ENCODE measurements around the gene CD8A.

The CD8A gene

DNA sequence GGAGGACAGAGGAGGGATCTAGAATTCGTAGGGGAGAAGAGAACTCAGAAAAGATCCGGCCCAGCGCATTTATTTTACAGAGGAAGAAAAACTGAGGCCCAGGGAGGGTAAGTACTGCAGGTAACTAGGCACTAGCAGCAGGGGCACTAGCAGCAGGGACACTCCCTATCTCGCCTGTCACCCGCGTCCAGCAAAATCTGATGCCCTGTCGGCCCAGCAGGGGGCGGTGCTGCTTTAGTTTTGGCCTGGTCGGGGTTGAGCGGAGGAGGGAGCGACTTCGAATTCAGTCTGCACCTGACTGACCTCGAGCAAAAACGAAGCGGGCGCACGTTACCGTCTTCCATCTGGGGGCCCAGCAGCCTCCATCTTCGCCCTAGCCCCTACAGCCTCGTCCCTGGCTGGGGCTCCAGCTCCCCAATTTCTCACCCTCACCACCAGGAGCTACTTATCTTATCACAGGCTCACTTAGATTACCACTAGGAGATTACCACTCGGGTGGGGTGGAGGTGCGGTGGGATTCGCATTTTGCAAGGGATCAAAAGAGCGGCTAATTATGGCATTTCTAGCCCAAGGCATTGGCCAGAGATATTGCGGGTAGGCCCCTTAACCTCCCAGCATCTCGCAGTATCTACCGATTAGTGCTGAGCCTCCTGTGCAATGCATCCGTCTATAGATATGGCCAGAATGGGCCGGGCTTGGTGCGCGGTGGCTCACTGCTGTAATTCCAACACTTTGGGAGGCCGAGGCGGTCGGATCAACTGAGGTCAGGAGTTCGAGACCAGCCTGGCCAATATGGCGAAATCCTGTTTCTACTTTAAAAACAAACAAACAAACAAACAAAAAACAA lies 17.8 kb upstream of the CD8A start:
- DNase-seq (ENCODE audit: low read depth), result peak; percentile 92

DNA sequence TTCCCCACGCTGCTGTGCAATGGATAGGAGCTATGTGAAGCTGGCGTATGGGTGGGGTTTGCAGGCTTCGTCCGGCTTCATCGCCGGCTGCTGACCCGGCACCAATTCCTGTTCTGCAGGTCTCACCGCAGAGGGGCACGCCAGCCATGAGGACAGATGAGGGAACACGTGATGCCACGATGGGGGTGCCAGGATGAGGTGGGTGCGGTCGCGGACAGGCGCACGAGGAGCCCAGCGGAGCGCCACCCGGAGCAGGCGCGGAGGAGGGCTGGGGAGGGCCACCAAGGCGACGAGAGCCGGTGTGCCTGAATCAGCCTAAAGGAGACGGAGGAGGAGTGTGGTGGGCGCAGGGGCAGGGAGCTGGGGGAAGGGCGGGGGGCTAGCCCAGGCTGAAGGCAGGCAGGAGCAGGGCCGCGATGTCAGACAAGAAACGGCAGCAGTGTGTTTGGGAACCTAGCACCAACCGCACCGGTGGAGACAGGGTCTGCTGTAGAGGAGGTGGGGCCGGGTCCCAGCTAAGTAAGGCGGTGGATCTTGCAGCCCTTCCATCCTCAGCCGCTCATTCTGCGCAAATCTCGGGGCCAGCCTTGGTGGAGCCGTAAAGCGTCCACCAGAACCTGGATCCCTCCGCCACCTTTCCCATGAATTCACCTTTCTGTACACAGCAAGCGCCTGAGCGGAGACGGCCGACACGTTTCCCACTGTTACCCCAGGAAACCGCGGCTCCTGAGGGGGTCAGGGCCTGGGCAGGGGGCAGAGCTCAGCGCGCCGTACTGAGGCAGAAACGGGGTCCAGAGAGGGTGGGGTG lies 17.0 kb upstream of the CD8A start:
- DNase-seq (ENCODE audit: low read depth), result no peak

DNA sequence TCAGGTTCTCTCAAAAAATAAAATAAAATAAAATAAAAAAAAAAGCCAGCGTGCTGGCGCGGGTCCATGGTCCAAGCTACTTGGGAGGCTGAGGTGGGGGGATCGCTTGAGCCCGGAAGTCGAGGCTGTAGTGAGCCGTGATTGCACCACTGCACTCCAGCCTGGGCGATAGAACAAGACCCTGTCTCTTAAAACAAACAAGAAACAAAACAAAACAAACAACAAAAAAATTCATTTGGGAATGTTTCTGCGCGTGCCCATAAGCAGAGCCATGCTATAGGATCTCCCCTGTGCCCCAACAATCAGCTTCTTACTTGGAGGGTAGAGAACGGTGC lies 16.4 kb upstream of the CD8A start:
- no peak for DNase-seq (ENCODE audit: low read depth)

DNA sequence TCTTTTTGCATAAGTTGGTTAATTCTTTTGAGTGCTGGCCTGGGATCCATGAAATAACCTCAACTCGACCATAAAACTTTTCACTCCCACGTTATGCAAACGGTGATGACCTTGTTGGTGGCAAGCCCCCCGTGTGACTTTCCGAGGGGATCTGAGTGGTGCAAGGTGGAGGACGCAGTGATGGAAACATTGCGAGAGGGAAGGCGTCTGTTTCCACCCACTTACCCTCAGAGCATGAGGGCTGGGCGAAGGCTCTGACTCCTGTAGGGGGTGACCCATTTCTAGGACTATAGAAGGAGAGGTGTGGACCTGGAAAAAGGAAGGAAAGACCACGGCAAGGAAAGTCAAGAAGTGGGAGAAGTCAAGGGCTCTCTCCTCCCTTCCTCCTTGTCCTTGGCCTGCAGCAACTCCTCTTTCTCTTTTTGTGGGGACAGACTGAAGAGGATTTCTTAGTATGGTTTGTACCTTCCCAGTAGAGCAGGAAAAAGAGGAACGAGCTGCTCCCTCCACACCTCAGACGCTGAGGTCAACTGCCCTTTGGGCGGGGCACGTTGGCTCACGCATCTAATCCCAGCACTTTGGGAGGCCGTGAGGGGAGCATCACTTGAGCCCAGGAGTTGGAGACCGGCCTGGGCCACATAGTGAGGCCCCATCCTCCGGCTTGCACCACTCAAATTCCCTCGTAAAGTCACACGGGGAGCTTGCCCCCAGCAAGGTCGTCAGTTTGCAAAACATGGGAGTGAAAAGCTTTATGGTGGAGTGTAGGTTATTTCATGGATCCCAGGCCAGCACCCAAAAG lies 15.5 kb upstream of the CD8A start:
- DNase-seq (ENCODE audit: low read depth), result no peak

DNA sequence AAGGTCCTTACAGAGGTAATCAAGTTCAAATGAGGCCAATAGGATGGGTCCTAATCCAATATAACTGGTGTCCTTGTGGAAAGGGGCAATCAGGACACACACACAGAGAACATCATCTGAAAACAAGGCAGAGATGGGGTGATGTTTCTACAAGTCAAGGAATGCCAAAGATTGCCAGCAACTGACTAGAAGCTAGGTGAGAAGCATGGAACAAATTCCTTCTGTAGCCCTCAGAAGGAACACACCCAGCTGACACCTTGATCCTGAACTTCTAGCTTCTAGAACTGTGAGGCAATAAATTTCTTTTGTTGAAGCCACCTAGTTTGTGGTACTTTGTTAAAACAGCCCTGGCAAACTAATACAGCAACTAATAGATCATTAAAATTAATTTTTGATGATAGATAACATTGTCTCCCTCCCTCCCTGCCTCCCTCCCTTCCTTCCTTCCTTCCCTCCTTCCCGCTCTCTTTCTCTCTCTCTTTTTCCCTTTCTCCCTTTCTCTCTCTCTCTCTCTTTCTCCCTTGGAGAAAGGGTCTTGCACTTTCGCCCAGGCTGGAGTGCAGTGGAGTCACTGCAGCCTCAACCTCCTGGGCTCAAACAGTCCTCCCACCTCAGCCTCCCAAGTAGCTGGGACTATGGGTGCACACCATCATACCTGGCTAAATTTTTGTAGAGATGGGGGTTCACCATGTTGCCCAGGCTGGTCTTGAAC lies 10.3 kb upstream of the CD8A start:
- DNase-seq (ENCODE audit: low read depth), result no peak

DNA sequence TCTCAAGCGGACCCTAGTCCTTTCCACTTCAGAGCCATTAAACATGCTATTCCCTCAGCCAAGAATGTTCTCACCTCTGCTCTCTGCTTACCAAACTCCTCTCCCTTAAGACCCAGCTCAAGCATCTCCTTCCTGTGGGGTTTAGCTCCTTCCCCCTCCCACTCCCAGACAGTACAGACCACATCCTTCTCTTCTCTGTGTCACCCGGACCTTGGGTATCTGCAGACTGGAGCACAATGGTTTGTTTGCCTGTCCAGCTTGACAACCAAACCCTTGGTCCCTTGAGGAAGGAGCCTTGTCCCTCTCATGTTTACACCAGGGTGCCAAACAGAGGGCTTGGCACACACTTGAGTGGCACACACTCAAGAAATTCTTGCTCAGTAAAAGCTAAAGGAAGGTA lies 4.1 kb upstream of the CD8A start:
- no peak for DNase-seq (ENCODE audit: low read depth)

DNA sequence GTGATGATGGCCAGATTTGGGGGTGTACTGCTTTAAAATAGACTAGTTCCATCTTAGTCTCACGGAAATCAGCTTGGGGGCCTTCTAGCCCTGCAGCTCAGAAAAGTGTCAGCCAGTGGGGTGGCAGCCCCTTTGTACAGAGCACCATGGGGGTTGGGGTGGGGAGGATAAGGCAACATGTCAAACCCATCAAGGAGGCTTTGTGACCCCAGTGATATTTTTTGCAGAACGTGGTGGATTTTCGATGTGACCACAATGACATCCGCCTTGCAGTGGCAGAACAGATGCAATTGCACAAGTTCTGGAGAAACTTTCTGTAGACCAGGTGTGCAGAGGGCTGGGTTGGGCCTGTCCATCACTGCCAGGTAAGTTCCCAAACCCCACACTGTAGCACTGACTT lies 3.0 kb upstream of the CD8A start:
- DNase-seq (ENCODE audit: low read depth), result no peak

DNA sequence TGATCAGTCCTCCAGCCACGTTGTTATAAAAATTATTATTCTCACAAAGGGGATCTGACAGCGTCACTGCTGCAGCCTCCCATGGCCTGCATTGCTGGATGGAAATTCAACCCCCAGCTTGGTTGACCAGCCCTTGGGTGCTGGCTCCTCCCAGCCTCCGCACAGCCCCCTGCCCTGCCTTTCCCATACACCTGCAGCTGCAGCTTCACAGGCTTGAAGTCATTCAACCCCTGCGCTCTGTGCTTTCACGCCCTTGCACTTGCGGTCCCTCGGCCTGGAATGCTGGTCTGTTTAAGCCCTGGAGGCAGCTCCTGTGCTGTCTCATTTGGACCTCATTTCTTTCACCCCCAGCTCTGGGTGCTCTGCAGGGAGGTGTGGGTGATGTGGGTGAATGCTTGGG lies 860 bp upstream of the CD8A start:
- no peak for DNase-seq (ENCODE audit: low read depth)

DNA sequence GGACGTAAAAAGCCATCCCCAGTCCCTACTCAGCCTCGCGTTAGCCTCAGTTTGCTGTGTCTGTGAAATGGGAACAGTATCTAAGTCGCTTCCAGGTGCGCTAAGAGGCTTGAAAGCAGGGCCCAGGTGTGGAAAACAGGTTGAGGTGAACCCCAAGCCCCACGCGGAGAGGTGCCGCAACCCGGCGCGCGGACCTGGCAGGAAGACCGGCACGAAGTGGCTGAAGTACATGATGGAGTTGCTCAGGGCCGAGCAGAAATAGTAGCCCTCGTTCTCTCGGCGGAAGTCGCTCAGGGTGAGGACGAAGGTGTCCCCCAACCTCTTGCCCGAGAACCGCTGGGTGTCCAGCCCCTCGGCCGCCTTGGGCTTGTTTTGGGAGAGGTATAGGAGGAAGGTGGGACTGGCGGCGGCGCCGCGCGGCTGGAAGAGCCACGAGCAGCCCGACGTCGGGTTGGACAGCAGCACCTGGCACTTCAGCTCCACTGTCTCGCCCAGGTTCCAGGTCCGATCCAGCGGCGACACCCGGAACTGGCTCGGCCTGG lies 508 bp downstream of the CD8A start:
- no peak for DNase-seq (ENCODE audit: low read depth)

DNA sequence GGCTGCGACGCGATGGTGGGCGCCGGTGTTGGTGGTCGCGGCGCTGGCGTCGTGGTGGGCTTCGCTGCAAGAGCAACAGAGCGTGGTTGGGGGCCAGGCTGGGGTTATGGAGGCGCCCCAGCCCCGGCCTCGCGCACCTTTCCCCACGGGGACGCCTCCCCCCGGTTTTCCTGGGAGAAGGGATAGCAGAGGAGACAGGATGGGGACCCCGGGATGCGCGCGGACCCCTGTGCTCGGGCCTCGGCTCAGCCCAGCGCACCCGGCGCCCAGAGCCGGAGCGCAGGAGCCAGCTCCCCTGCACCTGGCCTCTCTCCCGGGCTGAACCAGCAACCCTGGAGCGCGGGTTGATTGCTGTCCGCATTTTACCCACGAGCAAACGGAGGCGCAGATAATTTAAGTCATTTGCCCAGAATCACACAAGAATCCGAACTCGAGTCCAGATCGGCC lies 1.0 kb downstream of the CD8A start:
- DNase-seq (ENCODE audit: low read depth), result no peak

DNA sequence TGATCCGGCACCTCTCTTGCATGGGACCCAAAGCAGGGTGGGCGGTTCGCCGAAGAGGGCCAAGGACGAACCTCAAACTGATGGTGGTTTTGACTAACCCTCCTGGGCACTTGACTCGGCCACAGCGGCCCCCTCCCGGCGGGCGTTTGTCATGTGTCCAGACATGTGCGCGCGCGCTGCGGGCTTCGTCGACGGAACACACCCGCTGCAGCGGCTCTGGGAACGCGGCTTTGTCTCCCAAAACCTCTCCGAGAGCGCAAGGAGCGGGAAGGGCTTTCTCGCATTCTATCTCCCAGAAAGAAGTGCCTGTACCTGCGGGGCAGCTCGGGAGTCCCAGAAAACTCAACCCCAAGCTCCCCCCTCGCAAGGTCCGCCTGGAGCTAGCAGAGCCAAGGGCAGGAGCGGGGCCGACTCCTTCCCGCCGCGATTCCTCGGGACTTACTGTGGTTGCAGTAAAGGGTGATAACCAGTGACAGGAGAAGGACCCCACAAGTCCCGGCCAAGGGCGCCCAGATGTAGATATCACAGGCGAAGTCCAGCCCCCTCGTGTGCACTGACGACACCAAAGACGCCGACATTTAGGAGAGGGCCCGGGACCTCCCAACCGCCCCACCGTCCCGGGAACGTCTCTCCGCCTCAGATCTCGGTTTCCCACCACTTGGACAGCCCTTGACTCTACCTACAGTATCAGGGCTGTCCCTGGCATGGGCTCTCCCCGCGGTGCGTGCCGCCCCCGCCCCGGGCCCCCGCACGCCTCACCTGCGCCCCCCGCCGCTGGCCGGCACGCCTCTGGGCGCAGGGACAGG lies 1.6 kb downstream of the CD8A start:
- DNase-seq (ENCODE audit: low read depth), result no peak

DNA sequence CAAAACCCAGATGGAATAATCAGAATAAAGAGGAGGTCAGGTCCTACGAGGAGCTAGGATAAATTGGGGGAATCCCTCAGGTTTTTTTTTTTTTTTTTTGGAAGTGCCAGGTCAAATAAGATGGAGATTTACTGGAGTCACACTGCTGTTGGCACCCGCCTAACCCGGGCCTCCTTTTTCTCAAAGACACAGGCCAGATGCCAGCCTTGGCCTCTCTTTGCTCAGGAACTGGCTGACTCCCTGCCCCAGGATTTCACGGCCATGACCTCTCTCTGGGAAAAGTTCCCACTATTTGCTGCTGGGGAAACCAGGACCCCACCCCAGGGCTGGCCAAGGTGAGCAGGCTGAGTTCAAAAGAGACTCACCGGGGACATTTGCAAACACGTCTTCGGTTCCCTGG lies 2.5 kb downstream of the CD8A start:
- DNase-seq (ENCODE audit: low read depth), result no peak

DNA sequence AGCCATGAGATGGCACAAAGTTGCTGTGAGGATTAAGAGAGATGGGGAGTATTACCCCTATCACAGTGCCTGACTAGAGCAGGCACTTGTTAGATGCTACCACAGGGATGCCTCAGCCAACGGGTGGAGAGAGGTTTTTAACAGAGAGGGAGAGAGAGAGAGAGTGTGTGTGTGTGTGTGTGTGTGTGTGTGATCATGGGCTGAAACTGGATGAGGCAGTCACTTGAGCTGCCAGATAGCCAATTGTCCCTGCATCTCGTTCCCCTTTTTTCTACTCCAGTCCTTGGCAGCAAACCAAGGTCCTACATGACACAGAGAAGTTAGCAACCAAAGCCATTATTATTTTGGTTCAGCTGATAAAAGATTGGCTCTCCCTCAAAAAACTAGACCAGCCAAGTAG lies 3.0 kb downstream of the CD8A start:
- no peak for DNase-seq (ENCODE audit: low read depth)

DNA sequence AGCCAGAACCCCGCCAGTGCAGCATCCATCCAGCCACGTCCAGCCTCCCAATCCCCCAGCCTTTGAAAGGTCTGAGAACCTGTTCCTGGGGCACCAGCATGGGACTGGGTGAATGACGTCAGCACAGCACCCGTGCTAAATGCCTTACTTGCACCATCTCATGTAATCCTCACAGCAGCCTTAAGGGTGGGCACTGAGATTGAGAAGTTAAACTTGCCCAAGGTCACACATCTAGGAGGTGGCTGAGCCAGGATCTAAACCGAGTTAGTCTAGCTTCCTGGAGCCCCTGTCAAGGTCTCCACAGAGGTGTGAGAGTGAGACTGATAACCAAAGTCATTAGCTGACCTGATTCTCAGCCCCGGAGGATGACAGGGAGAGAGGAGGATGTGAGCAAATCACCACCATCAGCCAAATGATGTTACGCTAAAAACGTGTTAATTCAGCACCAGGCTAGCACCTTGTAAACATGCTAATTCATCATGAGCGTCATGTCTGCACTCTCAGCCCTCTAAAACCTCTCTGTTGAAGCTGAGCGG lies 4.6 kb downstream of the CD8A start:
- DNase-seq (ENCODE audit: low read depth), result peak; percentile 36

DNA sequence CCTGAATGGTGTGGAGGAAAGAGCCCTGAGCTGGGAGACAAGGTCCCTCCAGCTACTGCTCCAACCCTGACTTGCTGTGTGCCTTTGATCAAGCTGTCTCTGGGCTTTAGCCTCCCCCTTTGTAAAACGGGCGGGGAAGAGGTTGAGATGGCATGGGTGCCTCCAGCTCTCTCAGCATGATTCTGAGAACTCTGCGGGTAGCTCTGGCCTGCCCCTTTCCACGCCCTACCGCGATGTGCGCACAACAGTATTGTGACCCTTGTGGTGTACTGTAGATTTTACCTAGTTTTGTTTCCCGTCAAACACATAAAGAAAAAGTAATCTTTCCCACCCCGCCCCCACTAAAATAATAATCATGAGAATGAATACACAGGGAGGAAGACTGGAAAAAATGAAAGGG lies 5.3 kb downstream of the CD8A start:
- DNase-seq (ENCODE audit: low read depth), result peak; percentile 60

DNA sequence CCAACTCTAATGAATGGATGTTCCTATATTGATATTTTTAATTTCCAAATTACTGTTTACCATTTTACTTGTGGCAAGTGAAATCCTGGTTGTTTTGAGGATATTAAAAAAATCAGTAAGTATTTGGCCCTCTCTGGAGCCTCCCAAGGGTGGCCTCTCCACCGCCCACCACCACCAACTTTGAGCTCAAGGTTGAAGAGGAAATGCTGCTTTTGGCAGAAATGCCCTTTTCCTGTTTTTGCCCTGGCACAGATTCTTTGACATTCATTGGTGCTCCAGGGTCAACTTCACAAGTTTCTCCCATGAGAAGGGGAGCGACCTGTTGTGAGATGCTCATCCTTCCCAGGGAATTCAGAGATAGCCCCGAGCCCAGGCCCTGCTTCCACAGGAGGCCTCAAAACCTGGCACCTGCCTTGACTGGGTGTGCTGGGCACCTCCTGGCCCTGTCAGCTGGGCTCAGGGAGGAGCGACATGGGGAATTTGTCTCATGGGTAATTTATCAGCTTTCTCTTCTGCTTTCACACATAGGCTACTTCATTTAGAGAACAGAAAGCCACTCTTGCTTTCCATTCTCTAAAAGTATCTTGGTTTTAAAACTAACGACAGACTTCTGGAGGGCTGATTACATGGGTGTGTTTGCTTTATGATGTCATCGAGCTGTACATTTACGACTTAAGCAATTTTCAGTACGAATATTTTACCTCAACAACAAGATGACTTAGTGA lies 6.9 kb downstream of the CD8A start:
- DNase-seq (ENCODE audit: low read depth), result no peak

DNA sequence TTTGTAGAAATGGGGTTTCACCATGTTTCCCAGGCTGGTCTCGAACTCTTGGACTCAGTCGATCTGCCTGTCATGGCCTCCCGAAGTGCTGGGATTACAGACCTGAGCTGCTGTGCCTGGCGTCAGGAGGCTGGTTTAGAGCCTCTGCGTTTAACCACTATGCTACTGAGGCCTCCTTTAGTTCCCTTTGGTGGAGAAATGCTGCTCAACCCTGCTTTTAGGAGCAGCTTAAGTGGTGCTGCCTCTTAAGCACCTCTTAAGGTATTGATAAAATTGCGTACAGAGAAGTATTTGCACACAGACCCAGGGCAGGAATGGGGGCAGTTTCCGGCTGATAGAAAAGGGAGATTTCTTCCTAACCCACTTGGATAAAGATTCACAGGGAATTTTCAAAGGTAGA lies 8.0 kb downstream of the CD8A start:
- DNase-seq (ENCODE audit: low read depth), result no peak

DNA sequence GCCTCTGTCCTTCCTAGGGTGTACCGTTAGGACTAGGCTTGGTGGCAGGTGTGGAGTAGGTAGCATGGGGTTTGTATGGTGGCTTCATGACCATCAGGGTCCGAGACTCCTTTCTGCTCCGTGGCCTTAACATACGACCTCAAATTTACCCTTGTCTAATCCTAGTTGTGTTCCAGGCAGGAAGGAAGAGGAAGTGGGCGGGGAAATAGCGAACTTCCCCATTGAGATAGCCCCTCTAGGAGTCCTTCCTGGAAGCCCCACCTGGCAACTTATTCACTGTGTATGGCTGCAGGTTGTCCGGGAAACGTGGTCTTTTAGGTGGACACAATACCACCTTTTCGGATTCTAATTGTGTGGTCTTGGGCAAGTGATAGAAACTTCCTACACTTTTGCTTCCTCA lies 9.3 kb downstream of the CD8A start:
- DNase-seq (ENCODE audit: low read depth), result no peak

DNA sequence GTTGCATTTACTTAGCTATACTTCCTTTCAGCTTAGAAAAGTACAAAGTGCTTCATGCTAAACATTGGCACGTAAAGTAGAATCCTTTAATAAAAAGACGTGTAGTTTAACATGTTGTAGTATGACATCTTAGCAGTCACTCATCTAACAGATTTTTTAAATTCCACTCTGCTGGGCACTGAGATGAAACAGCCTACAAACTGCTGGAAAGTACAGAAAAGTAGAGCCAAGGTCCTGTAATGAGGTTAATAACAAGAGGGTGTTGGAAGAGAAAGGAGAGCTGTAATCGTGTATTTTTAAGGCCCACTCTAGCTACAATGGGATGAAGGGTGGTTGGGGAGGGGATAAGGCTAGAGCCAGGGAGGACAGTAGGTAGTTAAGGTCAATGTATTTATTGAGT lies 10.7 kb downstream of the CD8A start:
- DNase-seq (ENCODE audit: low read depth), result no peak

DNA sequence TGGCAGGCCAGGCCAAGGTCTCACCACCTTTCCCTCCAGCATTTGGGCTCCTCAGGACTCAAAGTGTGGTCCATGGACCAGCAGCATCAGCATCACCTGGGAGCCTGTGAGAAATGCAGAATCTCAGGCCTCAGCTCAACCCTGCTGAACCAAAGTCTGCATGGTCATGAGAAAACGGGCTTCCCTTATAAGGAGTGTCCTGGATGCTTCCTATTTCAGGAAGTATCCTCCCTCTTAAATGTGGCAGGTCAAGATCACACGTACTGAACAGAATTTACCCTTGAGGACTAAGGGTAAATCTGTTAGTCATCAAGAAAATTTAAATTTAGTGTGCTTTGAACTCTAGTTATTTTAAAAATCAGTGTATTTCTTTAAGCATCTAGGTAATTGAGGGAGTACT lies 11.8 kb downstream of the CD8A start:
- no peak for DNase-seq (ENCODE audit: low read depth)

All from activated T-cell treated with anti-CD3 and anti-CD28 coated beads for 24 hours (primary cell).